HG02870 (cell line): ENCODE data around the gene SOX6.

Source experiments
- ATAC-seq: cut with Tn5 transposase; IDR thresholded peaks from one replicate; pipeline ENCODE4 v1.9.1; 2021; ENCODE audit warnings: mild to moderate bottlenecking, moderate library complexity; ENCODE audit not compliant: unreplicated experiment

Gene SOX6

GRCh38 chr11:16365581-16366228 is 9.4 kb upstream of the SOX6 start:
- no peak for ATAC-seq

- no peak for ATAC-seq
These were observed 7.9 kb upstream of the SOX6 start for GRCh38 chr11:16364254-16364653.

GRCh38 chr11:16363706-16364105 is 7.4 kb upstream of the SOX6 start:
- ATAC-seq = no peak

GRCh38 chr11:16361108-16361865 is 4.9 kb upstream of the SOX6 start:
- no peak for ATAC-seq

- no peak for ATAC-seq
These were observed 3.0 kb upstream of the SOX6 start for GRCh38 chr11:16359369-16359768.

GRCh38 chr11:16358726-16359125 is 2.4 kb upstream of the SOX6 start:
- ATAC-seq = no peak

GRCh38 chr11:16357775-16358174 is 1.4 kb upstream of the SOX6 start:
- ATAC-seq = no peak

GRCh38 chr11:16356761-16357393 is 531 bp upstream of the SOX6 start:
- no peak for ATAC-seq

GRCh38 chr11:16352707-16353106 is 3.6 kb downstream of the SOX6 start:
- no peak for ATAC-seq

GRCh38 chr11:16350125-16350524 is 6.2 kb downstream of the SOX6 start:
- ATAC-seq = no peak

GRCh38 chr11:16347928-16348685 is 8.2 kb downstream of the SOX6 start:
- no peak for ATAC-seq

GRCh38 chr11:16346975-16347374 is 9.4 kb downstream of the SOX6 start:
- no peak for ATAC-seq

GRCh38 chr11:16341853-16342252 is 14.5 kb downstream of the SOX6 start:
- ATAC-seq = no peak

- ATAC-seq = no peak
These were observed 18.0 kb downstream of the SOX6 start for GRCh38 chr11:16338393-16338792.

- ATAC-seq = no peak
These were observed 18.7 kb downstream of the SOX6 start for GRCh38 chr11:16337421-16338213.

GRCh38 chr11:16336721-16337120 is 19.6 kb downstream of the SOX6 start:
- no peak for ATAC-seq

- no peak for ATAC-seq
These were observed 20.1 kb downstream of the SOX6 start for GRCh38 chr11:16336204-16336603.

- ATAC-seq = no peak
These were observed 20.9 kb downstream of the SOX6 start for GRCh38 chr11:16335236-16335962.

GRCh38 chr11:16326679-16327297 is 29.6 kb downstream of the SOX6 start:
- no peak for ATAC-seq
